AG09309 (cell line): ENCODE results near the gene C6orf15.
"Not testable (repeated sequence)": the region's sequence is repeated elsewhere in the genome, so short reads cannot be mapped to it uniquely, and the experiment has no call there.

Experiments used
- DNase-seq: peaks from one replicate; pipeline ENCODE4 v3.0.0-alpha.2; 2010; ENCODE audit warnings: low read depth
- H3K4me3 ChIP-seq: 2 replicates; pipeline ENCODE4 v1.5.1; 2011; ENCODE audit warnings: mild to moderate bottlenecking, low read depth, low read length, moderate library complexity; ENCODE audit not compliant: control insufficient read depth
- TF ChIP-seq, protein P1 (sequence below): IDR thresholded peaks from 2 replicates; pipeline ENCODE4 v1.5.1; 2011; ENCODE audit warnings: mild to moderate bottlenecking, low read depth, low read length, inconsistent platforms; ENCODE audit not compliant: insufficient read depth, control insufficient read depth; ENCODE audit errors: missing control alignments

Gene C6orf15

DNA sequence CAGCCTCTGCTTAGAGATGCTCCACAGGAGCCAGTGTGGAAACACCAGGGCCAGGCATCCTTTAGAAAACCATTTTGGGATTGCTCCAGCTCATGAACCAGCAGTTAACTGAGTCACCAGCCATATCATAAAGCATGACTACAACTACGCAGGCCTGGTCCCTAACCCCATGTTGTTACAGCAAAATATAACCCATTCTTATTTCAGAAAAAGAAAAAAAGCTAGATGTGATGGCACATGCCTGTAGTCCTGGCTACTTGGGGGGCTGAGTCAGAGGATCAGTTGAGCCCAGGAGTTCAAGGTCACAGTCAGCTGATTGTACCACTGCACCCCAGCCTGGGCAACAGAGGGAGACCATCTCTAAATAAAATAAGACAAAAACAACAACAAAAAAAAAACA is 36.8 kb downstream of the C6orf15 start:
- TF ChIP-seq, protein P1, sequence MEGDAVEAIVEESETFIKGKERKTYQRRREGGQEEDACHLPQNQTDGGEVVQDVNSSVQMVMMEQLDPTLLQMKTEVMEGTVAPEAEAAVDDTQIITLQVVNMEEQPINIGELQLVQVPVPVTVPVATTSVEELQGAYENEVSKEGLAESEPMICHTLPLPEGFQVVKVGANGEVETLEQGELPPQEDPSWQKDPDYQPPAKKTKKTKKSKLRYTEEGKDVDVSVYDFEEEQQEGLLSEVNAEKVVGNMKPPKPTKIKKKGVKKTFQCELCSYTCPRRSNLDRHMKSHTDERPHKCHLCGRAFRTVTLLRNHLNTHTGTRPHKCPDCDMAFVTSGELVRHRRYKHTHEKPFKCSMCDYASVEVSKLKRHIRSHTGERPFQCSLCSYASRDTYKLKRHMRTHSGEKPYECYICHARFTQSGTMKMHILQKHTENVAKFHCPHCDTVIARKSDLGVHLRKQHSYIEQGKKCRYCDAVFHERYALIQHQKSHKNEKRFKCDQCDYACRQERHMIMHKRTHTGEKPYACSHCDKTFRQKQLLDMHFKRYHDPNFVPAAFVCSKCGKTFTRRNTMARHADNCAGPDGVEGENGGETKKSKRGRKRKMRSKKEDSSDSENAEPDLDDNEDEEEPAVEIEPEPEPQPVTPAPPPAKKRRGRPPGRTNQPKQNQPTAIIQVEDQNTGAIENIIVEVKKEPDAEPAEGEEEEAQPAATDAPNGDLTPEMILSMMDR = no peak
- no peak overlapping the region for H3K4me3 ChIP-seq
- DNase-seq = no peak

DNA sequence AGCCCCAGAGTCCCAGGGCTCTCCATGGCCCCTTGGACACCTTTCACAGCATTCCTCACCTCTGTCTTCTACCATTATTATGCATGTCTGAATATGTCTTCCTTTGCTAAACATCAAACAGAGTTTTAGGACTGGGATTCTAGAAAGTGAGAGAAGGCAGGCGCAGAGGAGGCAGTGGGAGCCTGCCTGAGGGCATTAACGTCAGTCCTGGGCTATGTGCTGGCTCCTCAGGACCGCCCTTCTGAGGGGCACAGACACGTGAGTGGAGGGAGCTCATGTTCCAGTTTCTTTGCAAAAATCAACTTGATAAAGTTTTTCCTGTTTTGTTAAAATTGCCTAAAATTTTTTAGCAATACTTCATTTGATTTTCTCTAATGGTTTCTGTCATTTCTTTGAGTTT is 38.0 kb downstream of the C6orf15 start:
- no peak overlapping the region for H3K4me3 ChIP-seq
- no peak for DNase-seq
- TF ChIP-seq, protein P1 = no peak

DNA sequence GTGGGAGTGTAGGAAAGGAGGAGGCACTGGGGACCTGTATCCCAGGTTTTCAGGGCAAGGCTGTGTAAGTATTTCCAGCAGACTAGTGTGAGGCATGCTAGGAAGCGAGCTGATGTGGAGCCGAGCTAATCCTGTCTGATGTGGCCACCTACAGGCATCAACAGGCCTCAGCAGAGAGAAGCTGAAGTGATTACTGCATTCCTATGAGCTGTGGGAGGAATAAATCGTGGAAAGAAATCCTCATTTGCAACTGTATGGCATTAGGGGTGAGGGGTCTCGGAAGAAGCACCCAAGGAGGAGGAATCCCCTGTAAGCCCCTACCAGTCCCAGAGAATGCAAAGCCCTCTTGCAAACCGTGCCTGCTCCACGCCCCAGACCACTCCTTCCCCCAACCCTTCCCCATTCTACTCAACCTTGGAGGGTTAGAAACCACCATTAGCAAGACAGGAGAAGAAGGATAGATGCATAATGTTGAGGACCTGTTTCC is 41.6 kb downstream of the C6orf15 start:
- no peak overlapping the region for H3K4me3 ChIP-seq
- no peak for DNase-seq

DNA sequence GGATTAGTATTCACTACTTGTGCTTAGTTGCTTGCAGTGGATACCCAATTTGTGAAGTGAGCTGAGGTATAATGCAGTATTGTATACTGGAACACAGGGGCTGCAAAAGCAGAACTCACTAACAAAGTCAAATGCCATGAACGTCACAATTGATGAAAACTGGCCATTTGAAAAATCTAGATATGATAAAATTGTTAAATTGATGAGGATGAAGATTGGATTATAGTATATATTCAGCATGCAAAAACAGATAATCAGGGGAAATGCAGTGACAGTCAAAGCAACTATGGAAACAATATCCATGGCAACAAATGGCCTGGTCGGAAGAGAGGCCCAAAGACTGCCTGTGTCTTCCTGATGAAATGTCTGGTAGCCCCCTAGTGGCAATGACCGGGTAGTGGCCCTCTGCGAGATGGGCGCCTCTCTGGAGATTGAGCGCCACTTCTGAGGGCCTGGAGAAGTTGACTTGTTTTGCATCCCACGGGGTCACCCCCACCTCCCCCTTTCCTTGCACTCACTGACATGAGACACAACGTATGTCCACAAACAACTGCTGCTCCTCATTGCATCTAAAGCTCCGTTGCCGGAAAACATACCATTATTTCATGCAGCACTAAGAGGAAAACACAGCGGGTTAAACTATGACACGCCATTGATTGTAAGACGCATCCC is 43.6 kb downstream of the C6orf15 start:
- no peak overlapping the region for H3K4me3 ChIP-seq
- TF ChIP-seq, protein P1 = peak; percentile 93
- no peak for DNase-seq

More for the DNA sequence above, 41.6 kb downstream of the C6orf15 start:
- TF ChIP-seq, protein P1 = peak; percentile 82

DNA sequence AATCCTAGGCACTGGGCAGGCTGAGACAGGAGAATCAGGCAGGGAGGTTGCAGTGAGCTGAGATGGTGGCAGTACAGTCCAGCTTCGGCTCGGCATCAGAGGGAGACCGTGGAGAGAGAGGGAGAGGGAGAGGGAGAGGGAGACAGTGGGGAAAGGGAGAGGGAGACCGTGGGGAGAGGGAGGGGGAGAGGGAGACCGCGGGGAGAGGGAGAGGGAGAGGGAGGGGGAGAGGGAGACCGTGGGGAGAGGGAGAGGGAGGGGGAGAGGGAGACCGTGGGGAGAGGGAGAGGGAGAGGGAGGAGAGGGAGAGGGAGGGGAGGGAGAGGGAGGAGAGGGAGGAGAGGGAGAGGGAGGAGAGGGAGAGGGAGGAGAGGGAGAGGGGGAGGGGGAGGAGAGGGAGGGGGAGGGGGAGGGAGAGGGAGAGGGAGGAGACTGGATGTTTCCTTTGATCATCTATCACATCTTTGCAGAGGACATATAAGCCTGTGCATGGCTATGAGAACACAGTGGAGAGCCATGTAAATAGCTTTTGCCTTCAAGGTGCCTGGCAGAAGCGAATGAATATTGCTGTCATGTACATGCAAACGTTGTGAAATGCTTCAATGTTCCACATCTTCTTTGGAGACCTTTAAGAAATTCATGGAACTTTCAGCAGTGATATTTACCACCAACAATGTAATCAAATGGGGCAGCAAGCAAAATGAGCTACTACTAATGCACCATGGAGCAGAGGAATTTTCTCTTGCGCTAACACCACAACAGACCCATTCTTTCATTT is 44.3 kb downstream of the C6orf15 start:
- H3K4me3 ChIP-seq, DNase-seq: not testable (repeated sequence)

DNA sequence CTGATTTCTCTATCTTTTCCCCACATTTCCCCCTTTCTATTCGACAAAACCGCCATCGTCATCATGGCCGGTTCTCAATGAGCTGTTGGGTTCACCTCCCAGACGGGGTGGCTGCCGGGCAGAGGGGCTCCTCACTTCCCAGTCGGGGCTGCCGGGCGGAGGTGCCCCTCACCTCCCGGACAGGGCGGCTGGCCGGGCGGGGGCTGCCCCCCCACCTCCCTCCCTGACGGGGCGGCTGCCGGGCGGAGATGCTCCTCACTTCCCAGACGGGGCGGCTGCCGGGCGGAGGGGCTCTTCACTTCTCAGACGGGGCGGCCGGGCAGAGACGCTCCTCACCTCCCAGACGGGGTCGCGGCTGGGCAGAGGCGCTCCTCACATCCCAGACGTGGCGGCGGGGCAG is 45.3 kb downstream of the C6orf15 start:
- not testable (repeated sequence) for DNase-seq, H3K4me3 ChIP-seq

DNA sequence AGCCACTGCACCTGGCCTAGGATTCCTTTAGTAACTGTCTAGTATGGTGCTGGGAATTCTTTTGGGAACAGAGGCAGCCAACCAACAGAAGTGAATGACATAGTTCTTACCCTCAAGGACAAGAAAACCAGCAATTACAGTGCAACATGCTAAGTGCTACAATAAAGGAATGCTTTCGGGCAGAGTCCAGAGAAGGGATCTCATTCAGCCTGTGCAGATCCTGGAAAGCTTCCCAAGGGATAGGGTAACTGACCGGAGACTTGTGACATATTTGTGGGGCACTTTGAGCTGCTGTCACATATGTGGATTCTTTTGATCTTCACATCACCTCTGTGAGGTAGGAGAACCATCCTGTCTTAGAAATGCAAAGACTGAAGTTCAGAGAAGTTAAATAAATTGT is 46.8 kb downstream of the C6orf15 start:
- TF ChIP-seq, protein P1 = no peak
- no peak overlapping the region for H3K4me3 ChIP-seq

More for the DNA sequence above, 46.8 kb downstream of the C6orf15 start:
- DNase-seq = no peak
